ENCODE data around the gene ZNF804B.

Gene ZNF804B

DNA sequence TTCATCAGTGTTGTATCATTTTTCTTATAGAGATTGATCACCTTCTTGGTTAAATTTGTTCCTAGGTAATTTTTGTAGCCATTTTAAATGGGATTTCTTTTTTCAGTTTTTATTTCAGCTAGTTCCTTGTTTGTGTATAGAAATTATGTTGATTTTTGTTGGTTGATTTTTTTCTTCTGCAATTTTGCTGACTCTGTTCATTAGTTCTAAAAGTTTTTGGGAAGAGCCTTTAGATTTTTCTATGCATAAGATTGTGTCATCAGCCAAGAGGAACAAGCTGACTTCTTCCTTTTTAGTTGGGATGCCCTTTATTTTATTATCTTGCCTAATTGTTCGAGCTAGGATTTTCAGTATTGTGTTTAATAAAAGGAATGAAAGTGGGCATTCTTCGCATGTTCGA is 258.2 kb downstream of the ZNF804B start:
- no peak overlapping the region for H3K9ac ChIP-seq (ENCODE audit: low read depth, low read length)
- H3K27ac ChIP-seq (ENCODE audit: low read length): no peak overlapping the region
- H3K9me3 ChIP-seq (ENCODE audit: insufficient read depth, low read length, severe bottlenecking): no peaks in the 10 kb centered on the region
- no peaks in the 10 kb centered on the region for H3K36me3 ChIP-seq (ENCODE audit: insufficient read depth, low read length)
- DNase-seq (no peak), ATAC-seq (ENCODE audit: insufficient read depth, low read depth) (no peak)
- no peaks in the 10 kb centered on the region for H4K20me1 ChIP-seq (ENCODE audit: insufficient read depth, low read length)
- H3K4me2 ChIP-seq (ENCODE audit: insufficient read depth, low read length): no peak overlapping the region
- no peak overlapping the region for H3K4me3 ChIP-seq (ENCODE audit: low read depth in 1 of 2, low read length in 2 of 2)
- no peaks in the 10 kb centered on the region for H3K79me2 ChIP-seq (ENCODE audit: insufficient read depth, low read length)
- H2AFZ ChIP-seq (ENCODE audit: low read depth, low read length): no peak overlapping the region
- no peaks in the 10 kb centered on the region for H3K4me1 ChIP-seq (ENCODE audit: insufficient read depth, low read length)
- H3K27me3 ChIP-seq (ENCODE audit: insufficient read depth, low read length, poor library complexity): no peaks in the 10 kb centered on the region
- TF ChIP-seq EZH2 (IDR thresholded peaks at IDR 0.05; ENCODE audit: borderline replicate concordance, low read depth, low read length, severe bottlenecking): no peak
- TF ChIP-seq, protein P1, sequence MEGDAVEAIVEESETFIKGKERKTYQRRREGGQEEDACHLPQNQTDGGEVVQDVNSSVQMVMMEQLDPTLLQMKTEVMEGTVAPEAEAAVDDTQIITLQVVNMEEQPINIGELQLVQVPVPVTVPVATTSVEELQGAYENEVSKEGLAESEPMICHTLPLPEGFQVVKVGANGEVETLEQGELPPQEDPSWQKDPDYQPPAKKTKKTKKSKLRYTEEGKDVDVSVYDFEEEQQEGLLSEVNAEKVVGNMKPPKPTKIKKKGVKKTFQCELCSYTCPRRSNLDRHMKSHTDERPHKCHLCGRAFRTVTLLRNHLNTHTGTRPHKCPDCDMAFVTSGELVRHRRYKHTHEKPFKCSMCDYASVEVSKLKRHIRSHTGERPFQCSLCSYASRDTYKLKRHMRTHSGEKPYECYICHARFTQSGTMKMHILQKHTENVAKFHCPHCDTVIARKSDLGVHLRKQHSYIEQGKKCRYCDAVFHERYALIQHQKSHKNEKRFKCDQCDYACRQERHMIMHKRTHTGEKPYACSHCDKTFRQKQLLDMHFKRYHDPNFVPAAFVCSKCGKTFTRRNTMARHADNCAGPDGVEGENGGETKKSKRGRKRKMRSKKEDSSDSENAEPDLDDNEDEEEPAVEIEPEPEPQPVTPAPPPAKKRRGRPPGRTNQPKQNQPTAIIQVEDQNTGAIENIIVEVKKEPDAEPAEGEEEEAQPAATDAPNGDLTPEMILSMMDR (IDR thresholded peaks at IDR 0.05; ENCODE audit: borderline replicate concordance, extremely low read depth, low read length, poor library complexity, severe bottlenecking): no peak

DNA sequence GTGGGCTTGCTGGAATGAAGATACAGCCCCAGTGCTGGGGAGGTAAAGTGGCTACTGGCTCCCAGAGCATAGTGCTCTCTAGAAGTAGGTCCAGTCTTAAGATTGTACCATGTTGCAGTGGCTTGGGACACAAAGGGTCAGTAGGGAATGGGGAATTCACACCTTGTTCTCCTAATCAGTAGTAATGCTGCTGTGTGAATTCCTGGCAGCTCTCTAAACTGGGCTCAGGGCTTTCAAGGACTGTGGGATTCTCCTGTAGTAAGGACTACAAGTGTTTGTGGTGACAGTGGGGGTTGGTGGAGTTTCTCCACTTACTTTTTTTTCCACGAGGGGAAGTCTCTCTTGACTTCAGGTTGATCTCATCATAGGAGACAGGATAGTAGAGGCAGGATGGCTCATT is 262.2 kb downstream of the ZNF804B start:
- TF ChIP-seq EZH2 (IDR thresholded peaks at IDR 0.05; ENCODE audit: borderline replicate concordance, low read depth, low read length, severe bottlenecking): no peak
- TF ChIP-seq, protein P1 (IDR thresholded peaks at IDR 0.05; ENCODE audit: borderline replicate concordance, extremely low read depth, low read length, poor library complexity, severe bottlenecking): no peak
- no peak overlapping the region for H3K27ac ChIP-seq (ENCODE audit: low read length)
- H3K27me3 ChIP-seq (ENCODE audit: insufficient read depth, low read length, poor library complexity): no peaks in the 10 kb centered on the region
- H3K4me1 ChIP-seq (ENCODE audit: insufficient read depth, low read length): no peaks in the 10 kb centered on the region
- no peak for DNase-seq
- no peaks in the 10 kb centered on the region for H3K9me3 ChIP-seq (ENCODE audit: insufficient read depth, low read length, severe bottlenecking)
- no peak overlapping the region for H3K4me2 ChIP-seq (ENCODE audit: insufficient read depth, low read length)
- H2AFZ ChIP-seq (ENCODE audit: low read depth, low read length): no peak overlapping the region
- no peak overlapping the region for H3K4me3 ChIP-seq (ENCODE audit: low read depth in 1 of 2, low read length in 2 of 2)
- H3K36me3 ChIP-seq (ENCODE audit: insufficient read depth, low read length): no peaks in the 10 kb centered on the region
- no peak overlapping the region for H3K9ac ChIP-seq (ENCODE audit: low read depth, low read length)
- ATAC-seq (ENCODE audit: insufficient read depth, low read depth): no peak
- H4K20me1 ChIP-seq (ENCODE audit: insufficient read depth, low read length): no peaks in the 10 kb centered on the region
- no peaks in the 10 kb centered on the region for H3K79me2 ChIP-seq (ENCODE audit: insufficient read depth, low read length)

DNA sequence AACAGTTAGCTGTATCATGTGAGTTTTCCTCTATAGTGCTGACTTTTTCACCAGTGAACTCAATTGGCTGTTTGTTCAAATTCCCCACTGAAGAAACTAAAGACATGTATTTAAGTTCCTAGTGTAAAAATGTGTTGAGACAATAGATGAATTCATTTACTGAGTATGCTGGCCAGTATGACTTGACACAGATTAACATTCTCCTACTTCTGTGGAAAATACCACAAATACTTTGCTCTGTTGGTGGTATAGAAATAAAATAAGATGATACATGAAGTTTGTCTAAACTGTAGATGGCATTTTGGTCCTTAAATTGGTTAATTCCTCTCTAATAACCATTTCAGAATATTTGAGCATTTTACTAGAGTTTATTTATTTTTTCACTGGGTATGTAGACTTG is 263.7 kb downstream of the ZNF804B start:
- H3K9ac ChIP-seq (ENCODE audit: low read depth, low read length): no peak overlapping the region
- no peak overlapping the region for H3K4me2 ChIP-seq (ENCODE audit: insufficient read depth, low read length)
- no peaks in the 10 kb centered on the region for H3K9me3 ChIP-seq (ENCODE audit: insufficient read depth, low read length, severe bottlenecking)
- H3K4me3 ChIP-seq (ENCODE audit: low read depth in 1 of 2, low read length in 2 of 2): no peak overlapping the region
- no peaks in the 10 kb centered on the region for H3K4me1 ChIP-seq (ENCODE audit: insufficient read depth, low read length)
- H3K79me2 ChIP-seq (ENCODE audit: insufficient read depth, low read length): no peaks in the 10 kb centered on the region
- H3K27me3 ChIP-seq (ENCODE audit: insufficient read depth, low read length, poor library complexity): no peaks in the 10 kb centered on the region
- ATAC-seq (ENCODE audit: insufficient read depth, low read depth) (no peak), DNase-seq (no peak)
- no peak overlapping the region for H3K27ac ChIP-seq (ENCODE audit: low read length)
- H3K36me3 ChIP-seq (ENCODE audit: insufficient read depth, low read length): no peaks in the 10 kb centered on the region
- H4K20me1 ChIP-seq (ENCODE audit: insufficient read depth, low read length): no peaks in the 10 kb centered on the region
- no peak overlapping the region for H2AFZ ChIP-seq (ENCODE audit: low read depth, low read length)
- TF ChIP-seq, protein P1 (IDR thresholded peaks at IDR 0.05; ENCODE audit: borderline replicate concordance, extremely low read depth, low read length, poor library complexity, severe bottlenecking): no peak
- TF ChIP-seq EZH2 (IDR thresholded peaks at IDR 0.05; ENCODE audit: borderline replicate concordance, low read depth, low read length, severe bottlenecking): no peak

DNA sequence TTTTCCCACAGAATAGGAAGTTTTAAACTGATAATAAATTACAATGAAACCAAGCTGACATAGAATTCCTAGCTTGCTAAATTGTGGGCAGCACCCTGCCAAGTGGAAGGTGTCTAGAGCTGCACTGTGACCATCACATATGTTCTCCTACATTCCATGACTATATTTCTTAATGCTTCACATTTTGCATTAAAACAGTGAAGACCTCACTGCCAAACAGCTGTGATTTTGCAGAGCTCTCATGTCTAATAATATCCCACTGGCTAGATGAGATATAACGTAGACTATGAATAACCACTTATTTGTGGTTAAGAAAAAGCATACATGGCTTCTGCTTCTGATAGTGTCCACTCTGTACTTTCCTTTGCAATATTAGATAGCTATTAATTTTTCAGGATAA is 264.4 kb downstream of the ZNF804B start:
- H4K20me1 ChIP-seq (ENCODE audit: insufficient read depth, low read length): no peaks in the 10 kb centered on the region
- H3K27me3 ChIP-seq (ENCODE audit: insufficient read depth, low read length, poor library complexity): no peaks in the 10 kb centered on the region
- H3K9me3 ChIP-seq (ENCODE audit: insufficient read depth, low read length, severe bottlenecking): no peaks in the 10 kb centered on the region
- TF ChIP-seq, protein P1 (IDR thresholded peaks at IDR 0.05; ENCODE audit: borderline replicate concordance, extremely low read depth, low read length, poor library complexity, severe bottlenecking): no peak
- TF ChIP-seq EZH2 (IDR thresholded peaks at IDR 0.05; ENCODE audit: borderline replicate concordance, low read depth, low read length, severe bottlenecking): no peak
- ATAC-seq (ENCODE audit: insufficient read depth, low read depth) (no peak), DNase-seq (no peak)
- H3K36me3 ChIP-seq (ENCODE audit: insufficient read depth, low read length): no peaks in the 10 kb centered on the region
- no peaks in the 10 kb centered on the region for H3K4me1 ChIP-seq (ENCODE audit: insufficient read depth, low read length)
- no peak overlapping the region for H3K4me3 ChIP-seq (ENCODE audit: low read depth in 1 of 2, low read length in 2 of 2)
- H3K9ac ChIP-seq (ENCODE audit: low read depth, low read length): no peak overlapping the region
- no peaks in the 10 kb centered on the region for H3K79me2 ChIP-seq (ENCODE audit: insufficient read depth, low read length)
- H3K27ac ChIP-seq (ENCODE audit: low read length): no peak overlapping the region
- H2AFZ ChIP-seq (ENCODE audit: low read depth, low read length): no peak overlapping the region
- no peak overlapping the region for H3K4me2 ChIP-seq (ENCODE audit: insufficient read depth, low read length)

All from DND-41 (cell line).